Subcutaneous abdominal adipose tissue (tissue), 5 donors: ENCODE data around the gene CLK3.

Experiments used
- H3K27ac ChIP-seq: one replicate; pipeline ENCODE4 v1.7.0; 2013; ENCODE audit warnings: low read depth, mild to moderate bottlenecking, inconsistent platforms, low read length, moderate library complexity
- H3K27me3 ChIP-seq, 5 donors: one replicate each; pipeline ENCODE4 v1.7.0; 2013; ENCODE audit warnings: low read length in 5 of 5, inconsistent platforms in 1 of 5; ENCODE audit not compliant: control insufficient read depth in 5 of 5, insufficient read depth in 4 of 5
- H3K36me3 ChIP-seq, 5 donors: one replicate each; pipeline ENCODE4 v1.7.0; 2013; ENCODE audit warnings: low read length in 5 of 5; ENCODE audit not compliant: control insufficient read depth in 5 of 5, insufficient read depth in 5 of 5
- H3K4me1 ChIP-seq, 5 donors: one replicate each; pipeline ENCODE4 v1.7.0; 2013; ENCODE audit warnings: low read length in 5 of 5, mild to moderate bottlenecking in 3 of 5, moderate library complexity in 1 of 5; ENCODE audit not compliant: control insufficient read depth in 5 of 5, insufficient read depth in 5 of 5
- H3K4me3 ChIP-seq, 5 donors: one replicate each; pipeline ENCODE4 v1.7.0; 2013; ENCODE audit warnings: low read length in 5 of 5, low read depth in 1 of 5
- H3K9ac ChIP-seq, 5 donors: one replicate each; pipeline ENCODE4 v1.7.0; 2013; ENCODE audit warnings: low read length in 5 of 5, mild to moderate bottlenecking in 4 of 5, moderate library complexity in 3 of 5
- H3K9me3 ChIP-seq, 5 donors: one replicate each; pipeline ENCODE4 v1.7.0; 2013; ENCODE audit warnings: low read length in 5 of 5; ENCODE audit not compliant: control insufficient read depth in 5 of 5
- donor health status: healthy.
- donor health status: healthy.
- donor health status: healthy.
- donor health status: healthy.
- donor health status: healthy.

The CLK3 gene

GRCh38 chr15:74599156-74599555, 16.5 kb upstream of the CLK3 start:
- peaks cover 0 to 16% (median 3%) of the 10 kb centered on the region in 5 donors for H3K36me3 ChIP-seq
- no peaks in the 10 kb centered on the region for H3K9me3 ChIP-seq
- H3K9ac ChIP-seq, result peak overlapping the region; percentile 43 to 87 (median 85)
- peak overlapping the region; percentile 89 for H3K27ac ChIP-seq
- H3K4me3 ChIP-seq, result peak overlapping the region; percentile 83 to 96 (median 86)
- H3K4me1 ChIP-seq, result peaks cover 8 to 22% (median 21%) of the 10 kb centered on the region in 5 donors
- H3K27me3 ChIP-seq, result no peaks in the 10 kb centered on the region

GRCh38 chr15:74603026-74603788, 12.4 kb upstream of the CLK3 start:
- Histone ChIP-seq H3K4me3 (no peak overlapping the region), H3K4me1 (peaks cover 4 to 22% (median 17%) of the 10 kb centered on the region in 5 donors), H3K27ac (no peak overlapping the region), H3K9ac (no peak overlapping the region), H3K27me3 (no peaks in the 10 kb centered on the region), H3K36me3 (no peaks in the 10 kb centered on the region), H3K9me3 (no peaks in the 10 kb centered on the region)

GRCh38 chr15:74603789-74604705, 11.6 kb upstream of the CLK3 start:
- Histone ChIP-seq H3K4me3 (no peak overlapping the region), H3K9ac (no peak overlapping the region), H3K27me3 (no peaks in the 10 kb centered on the region), H3K4me1 (peaks cover 4 to 15% (median 10%) of the 10 kb centered on the region in 5 donors), H3K27ac (no peak overlapping the region), H3K36me3 (no peaks in the 10 kb centered on the region), H3K9me3 (no peaks in the 10 kb centered on the region)

GRCh38 chr15:74604983-74605794, 10.4 kb upstream of the CLK3 start:
- Histone ChIP-seq H3K9me3 (no peaks in the 10 kb centered on the region), H3K27ac (no peak overlapping the region), H3K27me3 (peaks cover 0 to 4% (median 0%) of the 10 kb centered on the region in 5 donors), H3K36me3 (no peaks in the 10 kb centered on the region), H3K9ac (no peak overlapping the region), H3K4me1 (peaks cover 0 to 6% (median 0%) of the 10 kb centered on the region in 5 donors), H3K4me3 (no peak overlapping the region)

- Histone ChIP-seq H3K36me3 (no peaks in the 10 kb centered on the region), H3K9me3 (no peaks in the 10 kb centered on the region), H3K4me1 (peaks cover 0 to 6% (median 1%) of the 10 kb centered on the region in 5 donors), H3K9ac (no peak overlapping the region), H3K4me3 (no peak overlapping the region), H3K27me3 (peaks cover 0 to 4% (median 0%) of the 10 kb centered on the region in 5 donors), H3K27ac (no peak overlapping the region)
These were observed 9.9 kb upstream of the CLK3 start for GRCh38 chr15:74605795-74606150.

- Histone ChIP-seq H3K36me3 (no peaks in the 10 kb centered on the region), H3K9ac (no peak overlapping the region), H3K27ac (no peak overlapping the region), H3K4me1 (peaks cover 0 to 12% (median 8%) of the 10 kb centered on the region in 5 donors), H3K9me3 (no peaks in the 10 kb centered on the region), H3K27me3 (peaks cover 0 to 4% (median 0%) of the 10 kb centered on the region in 5 donors), H3K4me3 (no peak overlapping the region)
These were observed 6.8 kb upstream of the CLK3 start for GRCh38 chr15:74608786-74609185.

GRCh38 chr15:74609938-74610301, 5.7 kb upstream of the CLK3 start:
- Histone ChIP-seq H3K36me3 (no peaks in the 10 kb centered on the region), H3K9me3 (no peaks in the 10 kb centered on the region), H3K9ac (no peak overlapping the region), H3K4me3 (no peak overlapping the region), H3K27ac (no peak overlapping the region), H3K4me1 (peaks cover 0 to 20% (median 17%) of the 10 kb centered on the region in 5 donors), H3K27me3 (peaks cover 0 to 4% (median 0%) of the 10 kb centered on the region in 5 donors)

GRCh38 chr15:74610302-74610951, 5.2 kb upstream of the CLK3 start:
- Histone ChIP-seq H3K4me1 (peaks cover 0 to 24% (median 19%) of the 10 kb centered on the region in 5 donors), H3K9ac (no peak overlapping the region), H3K9me3 (no peaks in the 10 kb centered on the region), H3K36me3 (no peaks in the 10 kb centered on the region), H3K27ac (no peak overlapping the region), H3K27me3 (peaks cover 0 to 4% (median 0%) of the 10 kb centered on the region in 5 donors), H3K4me3 (no peak overlapping the region)

- Histone ChIP-seq H3K27ac (no peak overlapping the region), H3K4me1 (peaks cover 0 to 27% (median 23%) of the 10 kb centered on the region in 5 donors), H3K36me3 (no peaks in the 10 kb centered on the region), H3K27me3 (peaks cover 0 to 4% (median 0%) of the 10 kb centered on the region in 5 donors), H3K9me3 (no peaks in the 10 kb centered on the region), H3K9ac (no peak overlapping the region), H3K4me3 (no peak overlapping the region)
These were observed 4.3 kb upstream of the CLK3 start for GRCh38 chr15:74611341-74611740.
